ENCODE results near the gene POLN. TPM values are rescaled to one million over a fixed set of nuclear protein-coding genes. Genes with fewer than 3 reads are reported as not detected.

The POLN gene
- total RNA-seq, 1 experiment from 2014 or later = 1.3 TPM

DNA sequence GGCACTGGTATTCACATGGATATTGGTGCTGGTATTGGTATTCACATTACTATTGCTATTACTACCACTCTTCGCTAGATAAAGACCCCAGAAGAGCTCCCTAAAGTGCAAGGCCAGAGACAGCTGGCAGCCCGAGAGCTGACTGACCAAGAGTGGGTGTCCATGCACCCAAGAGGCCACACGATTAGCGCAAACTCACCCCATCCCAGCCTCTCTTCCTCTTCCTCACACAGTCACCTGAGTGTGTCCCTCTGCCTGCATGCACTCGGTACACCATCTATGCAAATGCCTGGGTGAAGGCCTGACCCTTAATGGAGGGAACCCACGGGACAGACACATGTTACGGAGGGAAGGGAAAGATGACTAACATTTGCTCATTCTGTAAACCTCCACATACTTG lies 86.7 kb downstream of the POLN start:
- POLR2A ChIA-PET (ENCODE audit: unreplicated experiment) = no interaction called here
- H3K4me3 ChIP-seq = no peak overlapping the region
- H3K36me3 ChIP-seq (ENCODE audit: low read depth) = no peaks in the 10 kb centered on the region
- BruUV-seq (replicated peaks) = no TSS peak
- no peaks in the 10 kb centered on the region for H4K20me1 ChIP-seq (ENCODE audit: insufficient read depth)
- no peaks in the 10 kb centered on the region for H3K9me3 ChIP-seq (ENCODE audit: insufficient read depth, low read depth)
- H3K9me2 ChIP-seq (ENCODE audit: insufficient read depth) = no peaks in the 10 kb centered on the region
- H3K4me2 ChIP-seq = no peak overlapping the region
- peaks cover 8% of the 10 kb centered on the region for H3K4me1 ChIP-seq (replicated peaks; ENCODE audit: insufficient read depth)
- H2AFZ ChIP-seq = no peak overlapping the region
- H3K27ac ChIP-seq = no peak overlapping the region
- H3F3A ChIP-seq (ENCODE audit: insufficient read depth, low read depth) = no peaks in the 10 kb centered on the region
- no peak for DNase-seq
- H3K79me2 ChIP-seq (ENCODE audit: low read depth) = no peaks in the 10 kb centered on the region
- CTCF ChIA-PET = no interaction called here
- TF ChIP-seq, protein P1, sequence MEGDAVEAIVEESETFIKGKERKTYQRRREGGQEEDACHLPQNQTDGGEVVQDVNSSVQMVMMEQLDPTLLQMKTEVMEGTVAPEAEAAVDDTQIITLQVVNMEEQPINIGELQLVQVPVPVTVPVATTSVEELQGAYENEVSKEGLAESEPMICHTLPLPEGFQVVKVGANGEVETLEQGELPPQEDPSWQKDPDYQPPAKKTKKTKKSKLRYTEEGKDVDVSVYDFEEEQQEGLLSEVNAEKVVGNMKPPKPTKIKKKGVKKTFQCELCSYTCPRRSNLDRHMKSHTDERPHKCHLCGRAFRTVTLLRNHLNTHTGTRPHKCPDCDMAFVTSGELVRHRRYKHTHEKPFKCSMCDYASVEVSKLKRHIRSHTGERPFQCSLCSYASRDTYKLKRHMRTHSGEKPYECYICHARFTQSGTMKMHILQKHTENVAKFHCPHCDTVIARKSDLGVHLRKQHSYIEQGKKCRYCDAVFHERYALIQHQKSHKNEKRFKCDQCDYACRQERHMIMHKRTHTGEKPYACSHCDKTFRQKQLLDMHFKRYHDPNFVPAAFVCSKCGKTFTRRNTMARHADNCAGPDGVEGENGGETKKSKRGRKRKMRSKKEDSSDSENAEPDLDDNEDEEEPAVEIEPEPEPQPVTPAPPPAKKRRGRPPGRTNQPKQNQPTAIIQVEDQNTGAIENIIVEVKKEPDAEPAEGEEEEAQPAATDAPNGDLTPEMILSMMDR (conservative IDR thresholded peaks at IDR 0.05) = no peak
- TF ChIP-seq EZH2 (IDR thresholded peaks at IDR 0.05; ENCODE audit: low read depth) = no peak
- intact Hi-C loops (cut with micrococcal nuclease; ENCODE audit: unreplicated experiment) = no loop called here
- H3K27me3 ChIP-seq (ENCODE audit: insufficient read depth, low read depth) = no peaks in the 10 kb centered on the region

GRCh38 chr4:2154215-2154740 lies 87.6 kb downstream of the POLN start:
- TF ChIP-seq, protein P1 (conservative IDR thresholded peaks at IDR 0.05) = no peak
- no peaks in the 10 kb centered on the region for H3K27me3 ChIP-seq (ENCODE audit: insufficient read depth, low read depth)
- no peaks in the 10 kb centered on the region for H3K36me3 ChIP-seq (ENCODE audit: low read depth)
- no peaks in the 10 kb centered on the region for H3K9me3 ChIP-seq (ENCODE audit: insufficient read depth, low read depth)
- CTCF ChIA-PET = no interaction called here
- DNase-seq = no peak
- no TSS peak for BruUV-seq (replicated peaks)
- no peaks in the 10 kb centered on the region for H4K20me1 ChIP-seq (ENCODE audit: insufficient read depth)
- POLR2A ChIA-PET (ENCODE audit: unreplicated experiment) = no interaction called here
- no peak overlapping the region for H2AFZ ChIP-seq
- no peak overlapping the region for H3K4me2 ChIP-seq
- H3K4me3 ChIP-seq = no peak overlapping the region
- no peak overlapping the region for H3K27ac ChIP-seq
- no peaks in the 10 kb centered on the region for H3K79me2 ChIP-seq (ENCODE audit: low read depth)
- no peaks in the 10 kb centered on the region for H3K9me2 ChIP-seq (ENCODE audit: insufficient read depth)
- no peaks in the 10 kb centered on the region for H3K4me1 ChIP-seq (replicated peaks; ENCODE audit: insufficient read depth)
- H3F3A ChIP-seq (ENCODE audit: insufficient read depth, low read depth) = no peaks in the 10 kb centered on the region
- intact Hi-C loops (cut with micrococcal nuclease; ENCODE audit: unreplicated experiment) = no loop called here

- CTCF ChIA-PET = interaction anchor here (0.6 kb wide), 1 partner anchor 68 kb away, joined by 4 read pairs; no protein-coding TSS in a partner anchor
- Histone ChIP-seq H2AFZ (no peak overlapping the region), H3K27me3 (ENCODE audit: insufficient read depth, low read depth) (no peaks in the 10 kb centered on the region), H3K79me2 (ENCODE audit: low read depth) (no peaks in the 10 kb centered on the region), H3K9me3 (ENCODE audit: insufficient read depth, low read depth) (no peaks in the 10 kb centered on the region), H3K9me2 (ENCODE audit: insufficient read depth) (no peaks in the 10 kb centered on the region), H3K36me3 (ENCODE audit: low read depth) (no peaks in the 10 kb centered on the region), H4K20me1 (ENCODE audit: insufficient read depth) (no peaks in the 10 kb centered on the region), H3K4me2 (no peak overlapping the region), H3K4me3 (no peak overlapping the region), H3F3A (ENCODE audit: insufficient read depth, low read depth) (no peaks in the 10 kb centered on the region), H3K27ac (no peak overlapping the region), H3K4me1 (replicated peaks; ENCODE audit: insufficient read depth) (no peaks in the 10 kb centered on the region)
- no peak for DNase-seq
- intact Hi-C loops (cut with micrococcal nuclease; ENCODE audit: unreplicated experiment) = no loop called here
- BruUV-seq (replicated peaks) = no TSS peak
- POLR2A ChIA-PET (ENCODE audit: unreplicated experiment) = no interaction called here
- TF ChIP-seq, protein P1 (conservative IDR thresholded peaks at IDR 0.05) = no peak
- TF ChIP-seq EZH2 (IDR thresholded peaks at IDR 0.05; ENCODE audit: low read depth) = no peak
Measured at GRCh38 chr4:2151544-2151943, 90.4 kb downstream of the POLN start.

Measured in PC-9 (cell line).